Mesodermal cell (in vitro differentiated cells): ENCODE data around the gene HOXC4.

ENCODE experiments used
- H3K27ac ChIP-seq: 2 replicates; pipeline ENCODE4 v1.7.0; 2013; ENCODE audit warnings: mild to moderate bottlenecking, low read depth, low read length, moderate library complexity; ENCODE audit not compliant: severe bottlenecking
- H3K36me3 ChIP-seq: 2 replicates; pipeline ENCODE4 v1.7.1; 2013; ENCODE audit warnings: mild to moderate bottlenecking, low read length, moderate library complexity; ENCODE audit not compliant: control insufficient read depth, insufficient read depth
- H3K4me1 ChIP-seq: one replicate; pipeline ENCODE4 v1.7.1; 2013; ENCODE audit warnings: mild to moderate bottlenecking, low read length; ENCODE audit not compliant: insufficient read depth, control insufficient read depth, poor library complexity, severe bottlenecking
- H3K4me3 ChIP-seq: 2 replicates; pipeline ENCODE4 v1.7.0; 2013; ENCODE audit warnings: low read length, control low read depth, mild to moderate bottlenecking; ENCODE audit not compliant: insufficient read depth, poor library complexity, severe bottlenecking; ENCODE audit errors: extremely low read depth
- H3K9me3 ChIP-seq: 2 replicates; pipeline ENCODE4 v1.7.1; 2013; ENCODE audit warnings: mild to moderate bottlenecking, low read length, moderate library complexity; ENCODE audit not compliant: control insufficient read depth
- WGBS, 2 experiments: methylation state at CpG; one replicate each; pipeline ENCODE4 v1.1.5; 2013; ENCODE audit warnings: missing lambda C conversion rate in 2 of 2; ENCODE audit not compliant: insufficient coverage in 2 of 2; 5-methylcytosine and 5-hydroxymethylcytosine counted together

The HOXC4 gene

GRCh38 chr12:54010053-54010971 lies 43.3 kb upstream of the HOXC4 start:
- peaks cover 9% of the 10 kb centered on the region for H3K4me1 ChIP-seq
- peak overlapping the region; percentile 23 for H3K27ac ChIP-seq
- WGBS, 2 experiments = 14 to 15% methylated on average over 6 to 7 of the region's 10 CpGs
- peak overlapping the region; percentile 30 for H3K4me3 ChIP-seq
- H3K9me3 ChIP-seq = no peaks in the 10 kb centered on the region
- H3K36me3 ChIP-seq = no peaks in the 10 kb centered on the region

- WGBS, 2 experiments = 7 to 11% methylated on average over 8 to 12 of the region's 17 CpGs
- no peaks in the 10 kb centered on the region for H3K9me3 ChIP-seq
- peaks cover 9% of the 10 kb centered on the region for H3K4me1 ChIP-seq
- no peaks in the 10 kb centered on the region for H3K36me3 ChIP-seq
- H3K27ac ChIP-seq = no peak overlapping the region
- no peak overlapping the region for H3K4me3 ChIP-seq
These were observed 42.5 kb upstream of the HOXC4 start for GRCh38 chr12:54010972-54011664.

- no peaks in the 10 kb centered on the region for H3K36me3 ChIP-seq
- no CpG with 5 or more reads among the region's 14 CpGs for WGBS, 2 experiments
- H3K4me1 ChIP-seq = peaks cover 9% of the 10 kb centered on the region
- H3K27ac ChIP-seq = no peak overlapping the region
- H3K9me3 ChIP-seq = no peaks in the 10 kb centered on the region
- H3K4me3 ChIP-seq = no peak overlapping the region
These were observed 41.7 kb upstream of the HOXC4 start for GRCh38 chr12:54011665-54012532.

DNA sequence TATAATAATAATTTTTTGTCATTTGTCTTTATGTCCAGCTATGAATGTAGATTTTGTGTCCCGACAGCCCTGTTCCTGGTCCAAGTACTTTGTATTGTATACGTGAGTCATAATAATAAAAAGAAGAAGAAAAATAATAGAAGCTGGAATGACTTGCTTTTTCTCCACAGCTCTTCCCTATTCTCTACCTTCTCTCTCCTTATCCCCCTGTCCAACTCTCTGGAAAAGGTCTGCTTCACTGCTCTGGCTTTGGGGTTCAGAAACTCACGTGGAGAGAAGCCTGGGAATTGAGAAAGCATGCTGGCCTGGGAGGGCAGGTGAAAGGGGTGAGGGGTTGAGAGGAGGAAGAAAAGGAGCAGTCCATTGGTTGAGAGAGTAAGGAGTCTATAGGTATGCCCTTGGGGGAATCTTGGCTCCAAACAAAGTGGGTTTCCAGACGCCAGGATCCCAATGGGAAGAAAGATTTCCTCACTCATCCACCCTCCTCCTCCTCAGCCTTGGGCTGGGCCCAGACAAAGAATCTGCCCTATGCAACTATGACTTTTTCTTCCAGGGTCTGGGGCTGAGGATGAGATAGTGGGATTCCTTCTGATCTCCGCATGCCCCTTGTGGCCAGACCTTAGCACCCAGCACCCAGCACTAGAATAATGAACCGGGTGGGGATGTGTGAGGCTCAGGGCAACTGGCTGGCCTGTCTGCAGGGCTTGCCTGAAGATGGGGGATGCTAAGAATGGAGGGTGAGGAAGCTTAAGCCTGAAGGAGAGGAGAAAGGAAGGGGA lies 40.8 kb upstream of the HOXC4 start:
- 0% methylated on average over 2 of the region's 6 CpGs for WGBS, 2 experiments
- peak overlapping the region; percentile 64 for H3K27ac ChIP-seq
- no peaks in the 10 kb centered on the region for H3K9me3 ChIP-seq
- no peak overlapping the region for H3K4me3 ChIP-seq
- H3K36me3 ChIP-seq = no peaks in the 10 kb centered on the region
- peaks cover 9% of the 10 kb centered on the region for H3K4me1 ChIP-seq

- H3K27ac ChIP-seq = peak overlapping the region; percentile 59
- H3K4me1 ChIP-seq = peaks cover 15% of the 10 kb centered on the region
- 5 to 6% methylated on average over 13 to 28 of the region's 36 CpGs for WGBS, 2 experiments
- H3K4me3 ChIP-seq = no peak overlapping the region
- no peaks in the 10 kb centered on the region for H3K9me3 ChIP-seq
- H3K36me3 ChIP-seq = no peaks in the 10 kb centered on the region
These were observed 39.1 kb upstream of the HOXC4 start for GRCh38 chr12:54014377-54015017.

GRCh38 chr12:54015018-54015931 lies 38.4 kb upstream of the HOXC4 start:
- Histone ChIP-seq H3K4me1 (peaks cover 15% of the 10 kb centered on the region), H3K36me3 (no peaks in the 10 kb centered on the region), H3K9me3 (no peaks in the 10 kb centered on the region), H3K4me3 (no peak overlapping the region), H3K27ac (no peak overlapping the region)
- 10 to 22% methylated on average over 6 to 20 of the region's 23 CpGs for WGBS, 2 experiments

GRCh38 chr12:54016051-54016450 lies 37.6 kb upstream of the HOXC4 start:
- 0% methylated on average over 1 of the region's 3 CpGs; no CpG with 5 or more reads in 1 of the 2 experiments for WGBS, 2 experiments
- Histone ChIP-seq H3K27ac (no peak overlapping the region), H3K9me3 (no peaks in the 10 kb centered on the region), H3K4me3 (no peak overlapping the region), H3K36me3 (no peaks in the 10 kb centered on the region), H3K4me1 (peaks cover 18% of the 10 kb centered on the region)

DNA sequence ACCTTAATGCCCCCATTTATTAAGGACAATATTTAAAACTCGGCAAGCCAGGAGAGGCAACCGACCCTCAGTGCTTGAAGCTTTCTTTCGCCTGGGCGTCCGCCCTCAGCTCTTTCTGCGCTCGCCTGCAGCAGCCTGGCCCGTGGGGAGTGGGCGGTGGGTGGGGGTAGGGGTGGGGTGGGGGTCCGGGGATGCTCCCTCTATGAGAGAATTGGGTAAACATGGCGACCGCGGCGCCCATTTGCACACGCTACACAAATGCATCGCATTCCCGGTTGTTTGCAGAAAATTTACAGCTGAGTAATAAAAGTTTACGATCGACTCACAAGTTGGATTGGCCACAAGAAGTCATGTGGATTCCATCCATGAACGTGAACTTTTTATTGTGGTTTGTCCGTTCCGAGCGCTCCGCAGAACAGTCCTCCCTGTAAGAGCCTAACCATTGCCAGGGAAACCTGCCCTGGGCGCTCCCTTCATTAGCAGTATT lies 37.1 kb upstream of the HOXC4 start:
- H3K4me3 ChIP-seq = peak overlapping the region; percentile 37
- WGBS, 2 experiments = 2 to 3% methylated on average over 14 to 16 of the region's 25 CpGs
- peaks cover 18% of the 10 kb centered on the region for H3K4me1 ChIP-seq
- H3K36me3 ChIP-seq = no peaks in the 10 kb centered on the region
- H3K27ac ChIP-seq = no peak overlapping the region
- no peaks in the 10 kb centered on the region for H3K9me3 ChIP-seq
